COR-L47 (cell line): ENCODE results near the gene MAML3.

Source experiments
- DNase-seq: peaks from one replicate; lab custom pipeline; 2025; lab: John Stamatoyannopoulos, UW

Gene MAML3

GRCh38 chr4:140153718-140154571 is at the start of gene MAML3:
TSS of gene MAML3 (minus strand) at chr4:140154184. CDS start at chr4:140153327, 857 bp downstream.
- DNase-seq = peak; percentile 95

- DNase-seq = no peak
These were observed 45.0 kb upstream of the MAML3 start for GRCh38 chr4:140198942-140199341.

GRCh38 chr4:140195806-140196205 is 41.8 kb upstream of the MAML3 start:
- no peak for DNase-seq

- DNase-seq = no peak
These were observed 35.8 kb upstream of the MAML3 start for GRCh38 chr4:140189805-140190204.

- no peak for DNase-seq
These were observed 35.0 kb upstream of the MAML3 start for GRCh38 chr4:140188975-140189374.

GRCh38 chr4:140187316-140187695 is 33.3 kb upstream of the MAML3 start:
- peak; percentile 5 for DNase-seq

- DNase-seq = peak; percentile 5
These were observed 32.8 kb upstream of the MAML3 start for GRCh38 chr4:140186651-140187315.

- no peak for DNase-seq
These were observed 32.1 kb upstream of the MAML3 start for GRCh38 chr4:140186082-140186438.

- DNase-seq = peak; percentile 49
These were observed 31.6 kb upstream of the MAML3 start for GRCh38 chr4:140185412-140186081.

- no peak for DNase-seq
These were observed 29.3 kb upstream of the MAML3 start for GRCh38 chr4:140183270-140183669.

GRCh38 chr4:140180577-140180976 is 26.6 kb upstream of the MAML3 start:
- no peak for DNase-seq

- no peak for DNase-seq
These were observed 22.8 kb upstream of the MAML3 start for GRCh38 chr4:140176735-140177134.

- no peak for DNase-seq
These were observed 20.6 kb upstream of the MAML3 start for GRCh38 chr4:140174543-140174942.

GRCh38 chr4:140172960-140173359 is 19.0 kb upstream of the MAML3 start:
- no peak for DNase-seq

GRCh38 chr4:140170299-140170698 is 16.3 kb upstream of the MAML3 start:
- DNase-seq = no peak

GRCh38 chr4:140168936-140169335 is 15.0 kb upstream of the MAML3 start:
- DNase-seq = no peak

- DNase-seq = no peak
These were observed 14.5 kb upstream of the MAML3 start for GRCh38 chr4:140168474-140168873.

GRCh38 chr4:140163029-140163810 is 9.2 kb upstream of the MAML3 start:
- no peak for DNase-seq

- DNase-seq = no peak
These were observed 8.6 kb upstream of the MAML3 start for GRCh38 chr4:140162596-140162995.

- peak; percentile 42 for DNase-seq
These were observed 4.5 kb upstream of the MAML3 start for GRCh38 chr4:140158365-140159030.

- DNase-seq = no peak
These were observed 3.4 kb upstream of the MAML3 start for GRCh38 chr4:140157341-140157740.
